SHP77 (cell line): ENCODE results near the gene ZNF324B.
A peak's percentile ranks its signal among the peaks of the same experiment; 100 is the strongest.
"Not testable (repeated sequence)": the region's sequence is repeated elsewhere in the genome, so short reads cannot be mapped to it uniquely, and the experiment has no call there.

Source experiments
- DNase-seq, 2 experiments: peaks; one replicate each; lab custom pipeline; 2025; lab: John Stamatoyannopoulos, UW

ZNF324B gene

DNA sequence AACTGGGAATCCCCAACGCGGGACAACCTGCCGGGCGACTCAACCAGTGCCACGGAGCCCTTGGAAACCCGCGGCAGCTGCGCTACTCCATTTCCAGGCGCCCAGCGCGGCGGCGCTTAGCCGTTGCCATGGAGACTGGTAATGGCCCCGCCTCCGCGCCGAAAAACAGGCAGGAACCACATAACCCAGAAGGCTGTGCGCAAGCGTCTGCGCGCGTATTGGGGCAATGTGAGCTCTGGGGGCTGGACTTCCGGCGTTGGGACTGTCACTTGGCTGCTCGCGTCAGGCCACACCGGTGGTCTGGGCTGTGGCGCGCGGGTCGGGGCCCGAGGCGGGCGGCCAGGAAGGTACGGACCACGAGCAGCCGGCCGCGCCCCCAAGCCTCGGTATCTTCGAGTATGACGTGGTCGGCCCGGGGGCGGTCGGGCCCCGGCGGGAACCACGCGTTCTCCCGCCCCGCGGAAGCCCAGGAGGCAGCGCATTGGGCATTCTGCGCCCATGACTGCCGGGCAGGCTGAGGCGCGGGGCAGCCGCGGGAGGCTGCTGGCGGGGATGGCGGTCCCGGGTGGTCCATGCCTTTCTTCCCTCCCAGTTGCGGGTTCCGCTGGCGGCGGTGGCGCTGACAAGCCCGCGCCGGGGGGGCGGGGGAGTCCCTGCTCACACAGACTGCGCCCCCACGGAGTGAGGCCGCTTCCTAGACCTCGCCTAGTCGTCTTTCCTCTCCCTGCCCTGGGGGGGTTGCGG is at the start of gene ZNF324B:
ZNF324B (plus strand) TSS at position 265 of the 744 bp plus-strand sequence. CDS start 2,080 bp downstream, outside the sequence.
- peak; percentile 96 for DNase-seq

GRCh38 chr19:58401840-58402421 is 49.5 kb upstream of the ZNF324B start:
- DNase-seq, result no peak

DNA sequence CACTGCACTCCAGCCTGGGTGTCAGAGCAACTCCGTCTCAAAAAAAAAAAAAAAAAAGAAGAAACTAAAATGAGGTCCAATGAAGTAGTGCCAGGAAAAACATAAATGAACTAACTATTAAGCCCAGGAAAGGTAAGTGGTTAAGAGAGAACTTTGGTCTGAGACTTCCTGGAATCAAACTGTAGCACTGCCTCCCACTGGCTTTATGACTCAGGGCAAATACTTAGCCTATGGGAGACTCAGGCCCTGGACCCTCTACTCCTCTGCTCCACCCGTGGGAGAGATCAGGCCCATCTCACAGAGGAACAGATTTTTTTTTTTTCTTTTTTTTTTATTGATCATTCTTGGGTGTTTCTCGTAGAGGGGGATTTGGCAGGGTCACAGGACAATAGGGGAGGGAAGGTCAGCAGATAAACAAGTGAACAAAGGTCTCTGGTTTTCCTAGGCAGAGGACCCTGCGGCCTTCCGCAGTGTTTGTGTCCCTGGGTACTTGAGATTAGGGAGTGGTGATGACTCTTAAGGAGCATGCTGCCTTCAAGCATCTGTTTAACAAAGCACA is 47.4 kb upstream of the ZNF324B start:
- DNase-seq, result not testable (repeated sequence)

GRCh38 chr19:58406818-58407657 is 44.4 kb upstream of the ZNF324B start:
- DNase-seq, result no peak

- no peak for DNase-seq
These were observed 43.7 kb upstream of the ZNF324B start for GRCh38 chr19:58407658-58408151.

GRCh38 chr19:58408152-58409009 is 43.0 kb upstream of the ZNF324B start, which contains the start of gene ZNF584:
Gene ZNF584 (plus strand): TSS chr19:58408649. CDS start chr19:58409148, 499 bp downstream.
- DNase-seq, result peak; percentile 88 to 97

GRCh38 chr19:58409010-58409790 is 42.2 kb upstream of the ZNF324B start:
- DNase-seq, result peak in 1 of 2 experiments; percentile 50

DNA sequence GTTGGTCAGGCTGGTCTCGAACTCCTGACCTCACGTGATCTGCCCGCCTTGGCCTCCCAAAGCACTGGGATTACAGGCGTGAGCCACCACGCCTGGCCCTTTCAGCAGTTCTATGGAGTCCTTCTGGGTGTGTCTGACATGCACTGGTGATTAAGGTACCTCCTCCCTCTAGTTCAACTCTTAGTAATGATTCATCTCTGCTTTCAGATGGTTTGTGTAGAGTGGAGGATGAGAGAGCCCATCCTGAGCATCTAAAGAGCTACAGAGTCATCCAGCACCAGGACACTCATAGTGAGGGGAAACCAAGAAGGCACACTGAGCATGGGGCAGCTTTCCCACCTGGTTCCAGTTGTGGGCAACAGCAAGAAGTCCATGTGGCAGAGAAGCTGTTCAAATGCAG is 34.8 kb upstream of the ZNF324B start:
- no peak for DNase-seq

- no peak for DNase-seq
These were observed 34.4 kb upstream of the ZNF324B start for GRCh38 chr19:58417071-58417470.

- DNase-seq, result no peak
These were observed 22.8 kb upstream of the ZNF324B start for GRCh38 chr19:58428617-58429016.

DNA sequence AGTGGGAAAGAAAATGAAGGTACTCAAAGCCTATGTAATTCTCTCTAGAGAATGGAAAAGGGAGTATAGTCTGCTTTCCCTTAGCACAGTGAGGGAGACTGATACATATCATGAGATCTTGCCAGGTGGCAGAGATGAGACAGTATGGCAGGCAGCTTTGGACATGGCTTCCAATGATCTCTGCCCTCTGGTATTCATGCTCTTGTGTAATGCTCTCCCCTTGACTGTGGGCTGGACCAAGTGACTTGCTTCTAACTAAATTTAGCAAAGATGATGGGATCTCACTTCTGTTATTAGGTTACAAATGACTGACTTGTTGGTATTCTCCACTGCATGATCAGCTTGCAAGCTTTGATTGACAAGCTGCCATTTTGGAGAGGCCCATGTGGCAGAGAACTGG is 21.7 kb upstream of the ZNF324B start:
- DNase-seq, result no peak

- no peak for DNase-seq
These were observed 17.2 kb upstream of the ZNF324B start for GRCh38 chr19:58434217-58434616.

GRCh38 chr19:58439576-58440554 is 11.6 kb upstream of the ZNF324B start, which contains the start of gene ZNF132:
Gene ZNF132 (minus strand): TSS chr19:58440153. CDS start chr19:58439821, 332 bp downstream.
- DNase-seq, result no peak

DNA sequence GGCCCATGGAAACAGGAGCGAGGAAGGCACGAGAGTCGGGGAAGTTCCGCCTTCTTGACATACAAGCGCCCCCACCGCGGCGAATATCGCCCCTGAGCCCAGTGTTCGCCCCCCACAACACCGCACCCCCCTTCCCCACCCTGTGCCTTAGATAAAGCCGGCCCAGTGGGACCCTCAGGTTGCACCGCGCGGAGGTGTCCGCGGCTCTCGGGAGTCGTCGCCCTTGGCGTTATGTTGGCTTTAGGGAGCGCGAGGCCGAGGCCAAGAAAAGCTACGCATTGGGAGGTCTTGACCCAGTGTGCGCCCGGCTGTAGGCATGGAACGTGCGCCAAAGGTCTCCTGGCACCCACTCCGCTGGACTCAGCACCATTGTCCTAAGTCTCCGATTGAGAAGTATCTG is 10.9 kb upstream of the ZNF324B start:
- DNase-seq, result no peak

GRCh38 chr19:58442986-58443385 is 8.4 kb upstream of the ZNF324B start:
- DNase-seq, result not testable (repeated sequence)

GRCh38 chr19:58448860-58449259 is 2.6 kb upstream of the ZNF324B start:
- not testable (repeated sequence) for DNase-seq

GRCh38 chr19:58449980-58450379 is 1.4 kb upstream of the ZNF324B start:
- DNase-seq, result not testable (repeated sequence)

DNA sequence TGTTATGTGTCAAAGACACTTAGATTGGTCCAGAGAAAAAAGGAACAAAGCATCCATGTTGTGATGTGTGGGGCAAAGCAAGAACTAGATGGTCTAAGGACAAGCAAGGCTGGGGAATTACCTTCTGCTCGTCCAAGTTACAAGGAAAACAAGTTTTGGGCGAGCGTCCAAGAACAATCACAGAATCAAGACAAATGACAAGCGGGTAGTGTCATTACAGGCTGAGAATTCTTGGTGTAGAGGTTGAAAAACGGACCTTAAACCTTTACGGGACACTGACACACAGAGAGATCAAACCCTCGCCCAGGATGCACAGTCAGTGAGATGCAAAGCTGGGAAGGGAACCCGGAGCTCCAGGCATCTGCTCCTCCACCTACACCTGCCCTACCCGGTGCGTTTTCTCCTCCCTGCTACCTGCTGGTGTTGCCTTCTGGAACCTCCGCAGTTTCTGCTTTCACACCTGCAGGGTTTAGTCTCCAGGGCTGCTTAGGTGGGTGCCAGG is 515 bp upstream of the ZNF324B start:
- DNase-seq, result no peak

DNA sequence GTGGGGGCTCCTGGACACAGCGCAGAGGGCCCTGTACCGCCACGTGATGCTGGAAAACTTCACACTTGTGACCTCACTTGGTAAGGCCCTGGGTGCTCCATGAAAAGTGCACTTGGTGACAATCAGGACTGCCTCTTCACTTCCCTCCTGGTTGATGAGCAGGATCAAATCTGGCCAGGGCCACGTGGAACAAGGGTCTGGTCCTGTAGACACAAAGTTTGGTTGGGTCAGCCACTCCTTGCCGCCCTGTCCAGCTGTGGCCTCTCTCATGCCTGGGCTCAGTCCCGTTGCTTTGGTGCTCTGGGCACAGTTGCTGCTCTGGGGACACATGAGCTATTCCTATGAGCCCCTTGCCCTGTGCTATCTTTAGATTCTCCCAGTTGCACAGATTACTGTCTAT is 2.3 kb downstream of the ZNF324B start:
- no peak for DNase-seq
